Sigmoid colon (tissue), 4 donors: ENCODE results near the gene OBSL1.
A peak's percentile ranks its signal among the peaks of the same experiment; 100 is the strongest.

Experiments
- CTCF ChIP-seq, 4 experiments: fragments of 450-650 bp in 3 of 4; fragments of 200-600 bp in 1 of 4; IDR thresholded peaks; one replicate each; pipeline ENCODE4 v1.5.1; 2016 to 2019; ENCODE audit warnings: antibody characterized with exemption in 4 of 4, mild to moderate bottlenecking in 3 of 4, moderate library complexity in 2 of 4
- EP300 ChIP-seq, 4 donors: sonication (generic); formaldehyde crosslinking; IDR thresholded peaks; one replicate each; pipeline ENCODE4 v1.6.1; 2017; ENCODE audit warnings: antibody characterized with exemption in 4 of 4
- POLR2A ChIP-seq, 2 donors: fragments of 450-650 bp; IDR thresholded peaks; one replicate each; pipeline ENCODE4 v1.6.1; 2016; ENCODE audit warnings: antibody characterized with exemption in 2 of 2, mild to moderate bottlenecking in 2 of 2, moderate library complexity in 2 of 2
- POLR2AphosphoS5 ChIP-seq, 4 donors: sonication (generic); formaldehyde crosslinking; IDR thresholded peaks; one replicate each; pipeline ENCODE4 v1.6.1; 2017; ENCODE audit warnings: antibody characterized with exemption in 4 of 4

- no peak for TF ChIP-seq CTCF (IDR thresholded peaks at IDR 0.05)
- peak in 3 of 4 donors; percentile 29 to 47 (median 36) for TF ChIP-seq POLR2AphosphoS5 (IDR thresholded peaks at IDR 0.05)
- no peak for TF ChIP-seq POLR2A (IDR thresholded peaks at IDR 0.05)
- no peak for TF ChIP-seq EP300 (IDR thresholded peaks at IDR 0.05)
Observed at GRCh38 chr2:219552382-219553167, 18.8 kb downstream of the OBSL1 start.
